ENCODE results near the gene SEC11C. TPM values are rescaled to one million over a fixed set of nuclear protein-coding genes. Genes with fewer than 3 reads are reported as not detected.

Gene SEC11C
- total and polyA plus RNA-seq, 9 of the 15 experiments (the other 6 are each of a cell fraction or from before 2014, with no cell fraction given): 22.0 to 71.3 (median 36.5) TPM

GRCh38 chr18:59096098-59096789, 43.4 kb upstream of the SEC11C start:
- Histone ChIP-seq H3K27me3 (ENCODE audit: control insufficient read depth in 2 of 2, insufficient read depth in 2 of 2, low read length in 2 of 2) (no peaks in the 10 kb centered on the region; a peak in 1 of 5 replicates), H3K4me2 (ENCODE audit: insufficient read depth, low read length) (no peak overlapping the region), H3K9me1 (ENCODE audit: control insufficient read depth, insufficient read depth, low read length) (no peaks in the 10 kb centered on the region), H3K9ac (ENCODE audit: insufficient read depth in 1 of 2, low read depth in 2 of 2, low read length in 2 of 2) (no peak overlapping the region), H4K20me1 (replicated peaks; ENCODE audit: control insufficient read depth, insufficient read depth, low read length) (no peaks in the 10 kb centered on the region), H3K4me1 (replicated peaks in 1 of 2; ENCODE audit: control insufficient read depth in 2 of 2, insufficient read depth in 2 of 2, low read length in 2 of 2) (no peaks in the 10 kb centered on the region; a peak in 1 of 5 replicates), H2AFZ (ENCODE audit: low read depth, low read length) (no peak overlapping the region), H3K79me2 (ENCODE audit: control insufficient read depth, insufficient read depth, low read length) (no peaks in the 10 kb centered on the region), H3K9me3 (replicated peaks; ENCODE audit: control insufficient read depth, insufficient read depth, low read depth, low read length) (no peaks in the 10 kb centered on the region), H3K36me3 (ENCODE audit: control insufficient read depth, insufficient read depth, low read length) (no peaks in the 10 kb centered on the region), H3K27ac (ENCODE audit: extremely low read depth, low read depth, low read length) (no peak overlapping the region), H3K4me3 (no peak overlapping the region)
- DNase-seq (ENCODE audit: extremely low read depth in 1 of 4, low spot score in 3 of 4) (no peak), ATAC-seq (no peak), FAIRE-seq (no peak)
- WGBS (ENCODE audit: insufficient coverage, low coverage, missing lambda C conversion rate): 4% methylated on average over 7 of the region's 7 CpGs
- no TSS peak for BruUV-seq (replicated peaks)
- intact Hi-C loops (cut with micrococcal nuclease) (loop anchor here (10.0 kb wide), 1 partner anchor 119 kb away; no protein-coding TSS in a partner anchor), in situ Hi-C loops (cut with MboI) (no loop called here)
- CTCF ChIA-PET (ENCODE audit: low intra/inter-chr PET ratio): no interaction called here
- TF ChIP-seq E2F4 (CRISPR knock-in tag; IDR thresholded peaks at IDR 0.05; ENCODE audit: low read depth) (no peak), GABPB1 (CRISPR knock-in tag; IDR thresholded peaks at IDR 0.05) (no peak), MCM2 (IDR thresholded peaks at IDR 0.05; ENCODE audit: low read depth) (no peak), DPF2 (IDR thresholded peaks at IDR 0.05) (no peak), CTCF (IDR thresholded peaks at IDR 0.05 in 2 of 3, conservative IDR thresholded peaks at IDR 0.05 in 1 of 3; ENCODE audit: insufficient read depth in 2 of 3, low read depth in 1 of 3, low read length in 3 of 3) (0 out of 6 replicates have a peak, but pooled peaks of 1 of the 3 experiments have one; percentile 12), TAF1 (IDR thresholded peaks at IDR 0.05; ENCODE audit: control insufficient read depth, extremely low read depth, insufficient read depth, low read length, severe bottlenecking) (no peak)
- POLR2A ChIA-PET: no interaction called here
